Liver (tissue), 9 donors: ENCODE measurements around the gene ZNF593. TPM values are rescaled to one million over a fixed set of nuclear protein-coding genes. Genes with fewer than 3 reads are reported as not detected.
A peak's percentile ranks its signal among the peaks of the same experiment; 100 is the strongest.

Source experiments
- DNase-seq: peaks from one replicate; pipeline ENCODE4 v3.0.0-alpha.2; 2017; ENCODE audit warnings: low spot score
- H3K27ac ChIP-seq, 2 donors: one replicate each; pipeline ENCODE4 v1.7.0; 2013; ENCODE audit warnings: inconsistent platforms in 2 of 2, low read length in 2 of 2, control low read depth in 1 of 2, low read depth in 1 of 2, mild to moderate bottlenecking in 1 of 2
- H3K27me3 ChIP-seq, 4 donors: one replicate each; pipeline versions ENCODE4 v1.6.1 to v1.7.0; 2013; ENCODE audit warnings: low read length in 3 of 4, inconsistent platforms in 1 of 4, mild to moderate bottlenecking in 1 of 4, moderate library complexity in 1 of 4; ENCODE audit not compliant: control insufficient read depth in 4 of 4, insufficient read depth in 4 of 4
- H3K36me3 ChIP-seq, 4 donors: one replicate each; pipeline versions ENCODE4 v1.6.1 to v1.7.0; 2013; ENCODE audit warnings: low read length in 3 of 4, mild to moderate bottlenecking in 3 of 4, low read depth in 1 of 4, moderate library complexity in 1 of 4; ENCODE audit not compliant: control insufficient read depth in 4 of 4, insufficient read depth in 3 of 4
- H3K4me1 ChIP-seq, 4 donors: one replicate each; pipeline versions ENCODE4 v1.6.1 to v1.7.0; 2013; ENCODE audit warnings: low read length in 3 of 4, mild to moderate bottlenecking in 3 of 4, moderate library complexity in 1 of 4; ENCODE audit not compliant: control insufficient read depth in 4 of 4, insufficient read depth in 4 of 4
- H3K4me3 ChIP-seq, 3 donors: one replicate each; pipeline versions ENCODE4 v1.6.1 to v1.7.0; 2013; ENCODE audit warnings: low read length in 3 of 3, control low read depth in 1 of 3, low read depth in 1 of 3, mild to moderate bottlenecking in 1 of 3
- H3K9ac ChIP-seq, 2 donors: one replicate each; pipeline ENCODE4 v1.7.0; 2013; ENCODE audit warnings: low read length in 2 of 2, mild to moderate bottlenecking in 2 of 2, moderate library complexity in 2 of 2, control low read depth in 1 of 2, low read depth in 1 of 2
- H3K9me3 ChIP-seq, 4 donors: one replicate each; pipeline versions ENCODE4 v1.6.1 to v1.7.0; 2013; ENCODE audit warnings: low read length in 3 of 4; ENCODE audit not compliant: control insufficient read depth in 4 of 4
- CTCF ChIP-seq: fragments of 150-350 bp; IDR thresholded peaks from 2 replicates; pipeline ENCODE4 v1.5.1; 2017; ENCODE audit warnings: improper control_type of control experiment, low read depth, low read length; ENCODE audit not compliant: missing input control
- EGR1 ChIP-seq, 2 donors: IDR thresholded peaks; 2 replicates each; pipeline ENCODE4 v1.6.1; 2016 to 2018; ENCODE audit warnings: antibody characterized with exemption in 2 of 2, low read depth in 2 of 2
- FOXA2 ChIP-seq: IDR thresholded peaks from 2 replicates; pipeline ENCODE4 v1.6.1; 2016; ENCODE audit warnings: antibody characterized with exemption
- JUND ChIP-seq, 2 donors: IDR thresholded peaks; 2 replicates each; pipeline ENCODE4 v1.6.1; 2016; ENCODE audit warnings: antibody characterized with exemption in 2 of 2
- MAX ChIP-seq: IDR thresholded peaks from 2 replicates; pipeline ENCODE4 v1.6.1; 2016; ENCODE audit warnings: antibody characterized with exemption
- NR2F2 ChIP-seq: IDR thresholded peaks from 2 replicates; pipeline ENCODE4 v1.6.1; 2016; ENCODE audit warnings: antibody characterized with exemption
- RXRA ChIP-seq, 2 donors: IDR thresholded peaks; 2 replicates each; pipeline ENCODE4 v1.6.1; 2017 to 2018; ENCODE audit warnings: antibody characterized with exemption in 2 of 2, mild to moderate bottlenecking in 1 of 2
- SP1 ChIP-seq: IDR thresholded peaks from 2 replicates; pipeline ENCODE4 v1.6.1; 2018; ENCODE audit warnings: antibody characterized with exemption, mild to moderate bottlenecking
- YY1 ChIP-seq: IDR thresholded peaks from 2 replicates; pipeline ENCODE4 v1.6.1; 2016; ENCODE audit warnings: antibody characterized with exemption, mild to moderate bottlenecking
- WGBS: extraction: QIAGEN DNeasy Blood & Tissue Kit; methylation state at CpG from one replicate; pipeline ENCODE4 v1.1.7; 2013; 5-methylcytosine and 5-hydroxymethylcytosine counted together
- polyA plus RNA-seq, 2 donors: library from polyadenylated mRNA; stranded (reverse) in 1 of 2; unstranded in 1 of 2; fragments of 200-250 nt in 1 of 2; fragments of >200 nt in 1 of 2; fragmentation: Nextera tagmentation in 1 of 2; extraction: Ambion mirVana in 1 of 2; gene quantifications; one replicate each; pipeline versions ENCODE4 v1.2.1 to v1.2.3, GENCODE V29; 2013 to 2015
- total RNA-seq, 2 donors: library from RNA; depleted of rRNA; stranded (reverse); fragments of >200 nt; gene quantifications; one replicate each; pipeline ENCODE4 v1.2.3, GENCODE V29; 2014
- TF ChIP-seq, protein P1 (sequence below): IDR thresholded peaks from 2 replicates; pipeline ENCODE4 v1.6.1; 2016; ENCODE audit warnings: antibody characterized with exemption, mild to moderate bottlenecking
- donor health status: healthy.
- donor health status: healthy.
- donor health status: healthy.
- donor health status: healthy.
- donor health status: healthy.

ZNF593 gene
- total and polyA plus RNA-seq, 4 donors, result 5.7 to 81.4 (median 30.2) TPM

DNA sequence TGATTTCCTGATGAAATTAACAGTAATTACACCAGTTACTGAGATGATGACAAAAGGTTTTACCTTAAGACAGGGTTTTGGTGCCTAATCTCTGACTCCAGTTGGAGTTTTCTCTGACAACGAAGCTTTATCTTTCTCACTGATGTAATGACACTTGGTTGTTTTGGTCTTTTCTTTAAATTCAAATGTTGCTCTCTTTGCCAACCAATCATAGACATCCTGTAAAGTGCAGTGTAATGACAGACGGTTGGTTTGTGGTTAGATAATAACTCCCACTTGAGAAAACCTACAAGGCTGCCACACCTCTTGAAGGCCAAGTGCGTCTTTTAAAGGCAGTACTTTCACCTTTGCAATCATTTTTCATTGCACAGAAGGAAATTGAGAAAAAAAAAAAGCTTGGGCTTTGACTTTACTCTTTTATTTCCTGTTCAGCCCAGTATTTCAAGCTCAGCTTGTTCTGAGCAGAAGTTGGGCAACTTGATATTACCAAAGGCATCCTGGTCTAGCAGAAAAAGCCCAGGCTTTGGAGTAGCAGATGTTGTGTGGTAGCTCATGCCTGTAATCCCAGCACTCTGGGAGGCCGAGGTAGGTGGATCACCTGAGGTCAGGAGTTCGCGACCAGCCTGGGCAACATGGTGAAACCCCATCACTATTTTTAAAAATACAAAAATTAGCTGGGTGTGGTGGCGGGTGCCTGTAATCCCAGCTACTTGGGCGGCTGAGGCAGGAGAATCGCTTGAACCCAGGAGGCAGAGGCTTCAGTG, 43.2 kb upstream of the ZNF593 start:
- peak; percentile 52 for DNase-seq
- Histone ChIP-seq H3K27me3 (no peaks in the 10 kb centered on the region), H3K4me1 (peaks cover 7 to 19% (median 17%) of the 10 kb centered on the region in 4 donors), H3K4me3 (no peak overlapping the region), H3K9ac (no peak overlapping the region), H3K36me3 (peaks cover 0 to 6% (median 0%) of the 10 kb centered on the region in 4 donors), H3K9me3 (no peaks in the 10 kb centered on the region), H3K27ac (peak overlapping the region in 1 of 2 donors; percentile 31)
- 76% methylated on average over 9 of the region's 9 CpGs for WGBS
- TF ChIP-seq SP1, result peak; percentile 18
- TF ChIP-seq RXRA (IDR thresholded peaks at IDR 0.05), result no peak
- no peak for TF ChIP-seq FOXA2
- TF ChIP-seq YY1, result no peak

DNA sequence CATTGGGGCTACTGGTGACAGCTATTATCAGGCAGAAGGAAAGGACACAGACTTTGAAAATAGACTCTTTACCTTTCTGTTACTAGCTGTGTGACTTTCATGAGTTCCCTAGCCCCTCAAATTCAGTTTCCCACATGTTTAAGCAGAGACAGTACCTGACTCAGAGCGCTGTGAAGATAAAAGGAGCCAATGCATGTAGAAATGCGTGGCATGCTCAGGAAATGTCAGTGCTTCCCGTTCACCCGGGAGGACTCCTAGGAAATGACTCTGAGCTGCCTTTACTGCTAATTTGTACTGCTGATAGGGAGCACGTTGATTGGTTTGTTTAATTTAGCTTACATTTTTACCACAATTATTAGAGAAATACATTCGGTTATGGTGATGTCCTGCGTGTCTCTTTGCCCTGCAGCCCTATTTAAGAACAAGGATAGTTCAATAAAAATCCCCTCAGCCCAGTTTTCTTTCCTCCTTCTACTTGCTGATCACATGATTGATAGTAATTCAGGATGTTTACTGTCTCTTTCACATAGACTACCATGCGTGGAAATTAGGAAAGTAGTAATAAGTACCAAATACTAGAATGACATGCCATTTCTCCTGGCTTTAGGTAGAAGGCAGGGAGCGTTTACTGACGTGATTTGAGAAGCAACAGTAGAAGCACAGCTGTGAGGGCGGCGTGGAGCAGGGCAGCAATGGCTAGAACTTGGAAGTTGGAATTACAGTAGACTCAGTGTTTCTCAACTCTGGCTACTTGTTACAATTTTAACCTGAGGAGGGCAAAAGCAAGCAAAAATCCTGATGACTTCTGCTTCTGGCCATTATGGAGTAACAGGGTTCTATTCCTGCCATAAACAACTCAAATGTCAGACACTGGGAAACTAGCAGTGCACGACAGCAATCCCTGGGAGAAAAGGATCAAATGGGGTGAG, 42.2 kb upstream of the ZNF593 start:
- Histone ChIP-seq H3K4me1 (peaks cover 2 to 19% (median 17%) of the 10 kb centered on the region in 4 donors), H3K27ac (no peak overlapping the region), H3K9ac (no peak overlapping the region), H3K27me3 (no peaks in the 10 kb centered on the region), H3K36me3 (no peaks in the 10 kb centered on the region), H3K4me3 (no peak overlapping the region), H3K9me3 (no peaks in the 10 kb centered on the region)
- DNase-seq, result no peak
- TF ChIP-seq, protein P1, sequence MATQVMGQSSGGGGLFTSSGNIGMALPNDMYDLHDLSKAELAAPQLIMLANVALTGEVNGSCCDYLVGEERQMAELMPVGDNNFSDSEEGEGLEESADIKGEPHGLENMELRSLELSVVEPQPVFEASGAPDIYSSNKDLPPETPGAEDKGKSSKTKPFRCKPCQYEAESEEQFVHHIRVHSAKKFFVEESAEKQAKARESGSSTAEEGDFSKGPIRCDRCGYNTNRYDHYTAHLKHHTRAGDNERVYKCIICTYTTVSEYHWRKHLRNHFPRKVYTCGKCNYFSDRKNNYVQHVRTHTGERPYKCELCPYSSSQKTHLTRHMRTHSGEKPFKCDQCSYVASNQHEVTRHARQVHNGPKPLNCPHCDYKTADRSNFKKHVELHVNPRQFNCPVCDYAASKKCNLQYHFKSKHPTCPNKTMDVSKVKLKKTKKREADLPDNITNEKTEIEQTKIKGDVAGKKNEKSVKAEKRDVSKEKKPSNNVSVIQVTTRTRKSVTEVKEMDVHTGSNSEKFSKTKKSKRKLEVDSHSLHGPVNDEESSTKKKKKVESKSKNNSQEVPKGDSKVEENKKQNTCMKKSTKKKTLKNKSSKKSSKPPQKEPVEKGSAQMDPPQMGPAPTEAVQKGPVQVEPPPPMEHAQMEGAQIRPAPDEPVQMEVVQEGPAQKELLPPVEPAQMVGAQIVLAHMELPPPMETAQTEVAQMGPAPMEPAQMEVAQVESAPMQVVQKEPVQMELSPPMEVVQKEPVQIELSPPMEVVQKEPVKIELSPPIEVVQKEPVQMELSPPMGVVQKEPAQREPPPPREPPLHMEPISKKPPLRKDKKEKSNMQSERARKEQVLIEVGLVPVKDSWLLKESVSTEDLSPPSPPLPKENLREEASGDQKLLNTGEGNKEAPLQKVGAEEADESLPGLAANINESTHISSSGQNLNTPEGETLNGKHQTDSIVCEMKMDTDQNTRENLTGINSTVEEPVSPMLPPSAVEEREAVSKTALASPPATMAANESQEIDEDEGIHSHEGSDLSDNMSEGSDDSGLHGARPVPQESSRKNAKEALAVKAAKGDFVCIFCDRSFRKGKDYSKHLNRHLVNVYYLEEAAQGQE, result no peak
- TF ChIP-seq FOXA2 (no peak), JUND (IDR thresholded peaks at IDR 0.05) (no peak), MAX (no peak), YY1 (no peak), EGR1 (IDR thresholded peaks at IDR 0.05; ENCODE audit: low read depth in 2 of 2) (no peak), NR2F2 (no peak), CTCF (no peak)
- WGBS, result 60% methylated on average over 13 of the region's 13 CpGs
